GM12874 (cell line): Measurements from ENCODE around the gene DNAJB11.

Source experiments
- CTCF ChIP-seq: IDR thresholded peaks from 2 replicates; pipeline ENCODE4 v1.5.1; 2011; ENCODE audit warnings: low read depth, mild to moderate bottlenecking, control low read depth, low read length, moderate library complexity; ENCODE audit not compliant: insufficient read depth

The DNAJB11 gene

GRCh38 chr3:186566772-186567071, 3.8 kb upstream of the DNAJB11 start:
- TF ChIP-seq CTCF = no peak

- no peak for TF ChIP-seq CTCF
Measured at GRCh38 chr3:186567072-186567921, 3.2 kb upstream of the DNAJB11 start, which contains the start of gene TBCCD1. Gene TBCCD1 (minus strand): TSS chr3:186567339. CDS start chr3:186564329, 3,010 bp downstream.

- TF ChIP-seq CTCF = no peak
Measured at GRCh38 chr3:186569779-186570095, 783 bp upstream of the DNAJB11 start.

GRCh38 chr3:186570941-186571643, 572 bp downstream of the DNAJB11 start:
- no peak for TF ChIP-seq CTCF

GRCh38 chr3:186571644-186572013, 1.1 kb downstream of the DNAJB11 start:
- TF ChIP-seq CTCF = no peak

GRCh38 chr3:186577521-186577920, 7.0 kb downstream of the DNAJB11 start:
- TF ChIP-seq CTCF = no peak

- TF ChIP-seq CTCF = no peak
Measured at GRCh38 chr3:186580785-186581184, 10.3 kb downstream of the DNAJB11 start.
